ENCODE results near the gene NELFB. TPM values are rescaled to one million over a fixed set of nuclear protein-coding genes. Genes with fewer than 3 reads are reported as not detected.
A peak's percentile ranks its signal among the peaks of the same experiment; 100 is the strongest.

The NELFB gene
- total and polyA plus RNA-seq, 5 donors: 33.8 to 38.6 (median 35.6) TPM

DNA sequence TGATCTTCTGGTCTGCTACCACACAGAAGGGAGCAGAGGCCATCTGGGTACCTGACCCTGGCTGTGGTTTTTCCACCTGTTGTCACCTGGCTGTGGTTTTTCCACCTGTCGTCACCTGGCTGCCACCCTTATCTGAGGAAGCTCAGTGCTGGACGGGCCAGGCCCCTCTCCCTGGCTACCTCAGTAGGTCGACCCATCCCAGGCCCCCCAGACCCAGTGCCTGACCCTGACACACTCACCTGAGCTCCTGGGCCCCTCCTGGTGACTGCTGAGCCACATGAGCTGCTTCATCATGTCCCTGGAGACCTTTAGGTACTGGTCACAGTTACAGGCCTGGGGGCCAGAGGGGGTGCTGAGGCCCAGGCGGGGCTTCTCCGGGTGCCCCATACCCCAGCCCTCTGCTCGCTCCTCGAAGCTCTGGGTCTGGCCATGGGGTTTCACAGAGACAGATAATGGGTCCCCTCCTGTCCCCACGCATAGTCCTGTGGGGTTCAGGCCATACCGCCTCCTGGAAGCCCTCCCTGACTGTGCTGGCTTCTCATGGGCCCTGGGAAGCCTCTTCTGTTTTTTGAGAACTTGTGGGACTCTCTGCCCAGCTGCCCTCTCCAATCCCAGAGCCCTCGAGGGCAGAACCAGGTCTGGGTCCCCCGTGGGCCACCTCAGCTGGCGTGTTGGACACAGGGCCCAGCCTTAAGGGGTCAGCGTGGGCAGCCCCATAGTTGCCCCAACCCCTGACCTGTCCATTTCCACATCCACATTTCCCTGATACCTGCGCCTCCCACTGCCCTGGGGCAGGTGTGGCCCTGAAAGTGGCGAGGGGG, 54.5 kb downstream of the NELFB start:
- DNase-seq (no peak), ATAC-seq (no peak)
- intact Hi-C loops (cut with DNase I): loop anchor here in 1 of 4 donors (10.0 kb wide), 1 partner anchor 95 kb away; no protein-coding TSS in a partner anchor
- Histone ChIP-seq H3K4me1 (ENCODE audit: control insufficient read depth, insufficient read depth, low read length) (no peaks in the 10 kb centered on the region), H3K4me3 (ENCODE audit: low read length) (no peak overlapping the region), H3K27ac (ENCODE audit: low read length) (no peak overlapping the region), H3K9me3 (ENCODE audit: control insufficient read depth, low read length) (no peaks in the 10 kb centered on the region), H3K27me3 (ENCODE audit: control insufficient read depth, insufficient read depth) (no peaks in the 10 kb centered on the region)
- WGBS: 85% methylated on average over 15 of the region's 15 CpGs

DNA sequence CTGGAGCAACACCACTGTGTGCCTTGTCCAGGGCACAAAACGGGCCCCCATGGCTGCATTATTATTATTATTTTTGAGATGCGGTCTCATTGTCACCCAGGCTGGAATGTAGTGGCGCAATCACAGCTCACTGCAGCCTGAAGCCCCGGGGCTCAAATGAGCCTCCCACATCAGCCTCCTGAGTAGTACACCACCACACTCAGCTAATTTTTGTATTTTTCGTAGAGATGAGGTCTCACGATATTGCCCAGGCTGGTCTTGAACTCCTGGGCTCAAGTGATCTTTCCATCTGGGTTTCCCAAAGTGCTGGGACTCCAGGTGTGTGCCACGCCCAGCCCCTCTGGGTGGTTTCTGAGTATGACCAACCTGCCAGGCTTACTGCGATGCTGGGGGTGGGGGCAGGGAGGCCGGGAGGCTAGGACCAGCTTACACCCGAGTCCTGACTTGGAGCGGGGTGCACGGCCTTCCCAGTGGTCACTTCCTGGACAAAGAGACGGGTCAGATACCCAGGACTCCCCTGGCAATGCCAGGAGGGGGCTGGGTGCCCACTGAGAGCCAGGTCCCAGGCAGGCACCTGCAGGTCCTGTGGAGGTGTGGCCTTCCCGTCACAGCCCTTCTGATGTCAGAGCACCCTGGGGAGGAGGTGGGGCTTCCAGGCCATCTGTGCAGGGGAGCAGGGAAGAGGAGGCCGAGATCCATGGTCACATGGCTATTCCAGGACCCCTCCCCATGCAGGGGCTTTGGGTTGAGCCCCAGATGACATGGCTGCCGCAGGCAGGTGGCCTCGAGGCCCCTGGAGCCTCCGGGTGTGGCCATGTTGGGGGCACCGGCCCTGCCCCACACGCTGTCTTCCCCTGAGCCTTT, 55.3 kb downstream of the NELFB start:
- Histone ChIP-seq H3K27me3 (ENCODE audit: control insufficient read depth, insufficient read depth) (no peaks in the 10 kb centered on the region), H3K27ac (ENCODE audit: low read length) (no peak overlapping the region), H3K4me1 (ENCODE audit: control insufficient read depth, insufficient read depth, low read length) (no peaks in the 10 kb centered on the region), H3K9me3 (ENCODE audit: control insufficient read depth, low read length) (no peaks in the 10 kb centered on the region), H3K4me3 (ENCODE audit: low read length) (no peak overlapping the region)
- ATAC-seq (no peak), DNase-seq (peak in 1 of 3 donors; percentile 66)
- 81% methylated on average over 20 of the region's 20 CpGs for WGBS
- intact Hi-C loops (cut with DNase I): no loop called here

DNA sequence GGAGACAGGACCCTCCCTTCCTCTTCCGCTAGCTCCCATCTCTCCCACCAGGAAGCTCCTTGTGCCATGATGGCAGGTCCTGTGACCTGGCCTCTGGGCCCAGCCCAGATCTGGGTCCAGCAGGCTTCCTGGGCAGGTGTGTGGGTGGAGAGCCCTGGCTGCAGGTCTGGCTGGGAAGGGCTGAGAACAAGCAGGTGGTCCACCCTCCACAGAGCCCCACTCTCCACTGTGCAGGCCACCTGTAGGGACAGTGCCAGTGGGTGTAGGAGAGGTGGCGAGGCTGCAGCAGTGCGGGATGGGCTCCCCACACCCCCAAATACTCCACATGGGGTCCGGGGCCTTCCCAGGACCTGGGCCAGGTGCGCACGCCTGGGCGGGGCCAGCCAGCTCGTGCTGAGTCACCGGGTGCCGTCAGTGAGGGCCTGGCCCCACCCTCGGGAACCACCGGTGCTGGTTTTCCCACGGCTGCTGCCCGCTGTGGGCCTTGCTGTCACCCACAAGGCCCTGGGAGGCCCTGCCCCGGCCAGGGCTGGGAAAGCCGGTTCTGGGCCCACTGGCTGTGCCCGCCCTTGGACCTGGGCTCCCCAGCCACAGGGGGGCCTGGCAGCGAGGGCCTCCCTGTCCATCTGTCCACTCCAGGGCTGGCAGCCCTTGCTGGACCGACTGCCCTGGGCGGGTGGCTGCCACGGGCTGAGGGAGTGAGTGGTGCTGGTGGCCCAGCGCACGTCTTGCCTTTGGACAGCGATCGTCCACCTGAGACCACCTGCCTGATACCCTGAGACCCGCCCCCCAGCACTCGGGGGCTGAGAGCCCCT, 56.3 kb downstream of the NELFB start:
- peak in 2 of 3 donors; percentile 32 to 62 for DNase-seq
- WGBS: 82% methylated on average over 27 of the region's 27 CpGs
- no peak overlapping the region for H3K27ac ChIP-seq (ENCODE audit: low read length)

DNA sequence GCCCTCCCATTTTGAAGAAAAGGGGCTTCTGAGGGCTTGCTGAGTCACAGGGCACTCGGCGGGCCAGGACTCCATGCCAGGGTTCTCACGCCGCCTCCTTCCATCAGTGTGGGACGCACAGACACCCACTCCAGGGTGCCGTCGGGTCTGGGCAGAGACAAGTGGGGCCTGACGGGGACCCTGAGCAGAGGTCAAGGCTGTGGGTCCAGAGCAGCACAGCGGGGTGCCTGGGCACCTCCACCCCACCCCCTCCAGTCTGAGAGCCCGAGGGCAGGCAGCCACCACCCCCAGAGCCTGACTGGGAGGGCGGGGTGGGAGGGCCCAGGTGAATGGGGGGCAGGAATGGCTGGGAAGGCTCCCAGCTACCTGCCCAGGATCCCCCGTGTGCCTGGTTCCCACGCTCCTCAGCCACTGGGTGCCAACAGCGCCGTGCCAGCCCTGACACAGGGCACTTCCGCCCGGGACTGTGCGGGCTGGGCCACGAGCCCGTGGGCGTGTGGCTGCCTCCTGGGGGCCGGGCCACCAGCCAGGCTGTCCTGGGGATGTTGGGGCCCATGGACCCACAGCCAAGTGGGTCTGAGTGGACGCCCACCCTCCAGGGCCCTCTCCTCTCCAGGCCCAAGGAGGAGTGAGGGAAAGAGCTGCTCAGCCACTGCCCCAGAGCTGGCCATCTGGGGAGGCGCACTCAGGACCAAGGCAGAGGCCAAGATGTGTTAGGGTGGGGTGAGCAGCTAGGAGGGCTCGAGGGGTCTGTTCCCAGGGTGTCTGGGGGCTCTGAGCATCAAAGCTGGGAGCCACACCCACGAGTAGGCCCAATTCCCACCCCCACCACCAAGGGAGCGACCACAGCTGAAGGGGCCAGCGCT, 57.1 kb downstream of the NELFB start:
- intact Hi-C loops (cut with DNase I): no loop called here
- 84% methylated on average over 28 of the region's 28 CpGs for WGBS
- peak in 1 of 3 donors; percentile 30 for DNase-seq
- Histone ChIP-seq H3K27ac (ENCODE audit: low read length) (no peak overlapping the region), H3K27me3 (ENCODE audit: control insufficient read depth, insufficient read depth) (no peaks in the 10 kb centered on the region), H3K4me3 (ENCODE audit: low read length) (no peak overlapping the region), H3K4me1 (ENCODE audit: control insufficient read depth, insufficient read depth, low read length) (no peaks in the 10 kb centered on the region), H3K9me3 (ENCODE audit: control insufficient read depth, low read length) (no peaks in the 10 kb centered on the region)
- no peak for ATAC-seq

More for the DNA sequence above, 56.3 kb downstream of the NELFB start:
- Histone ChIP-seq H3K4me3 (ENCODE audit: low read length) (no peak overlapping the region), H3K4me1 (ENCODE audit: control insufficient read depth, insufficient read depth, low read length) (no peaks in the 10 kb centered on the region), H3K27me3 (ENCODE audit: control insufficient read depth, insufficient read depth) (no peaks in the 10 kb centered on the region), H3K9me3 (ENCODE audit: control insufficient read depth, low read length) (no peaks in the 10 kb centered on the region)
- intact Hi-C loops (cut with DNase I): no loop called here
- ATAC-seq: no peak

DNA sequence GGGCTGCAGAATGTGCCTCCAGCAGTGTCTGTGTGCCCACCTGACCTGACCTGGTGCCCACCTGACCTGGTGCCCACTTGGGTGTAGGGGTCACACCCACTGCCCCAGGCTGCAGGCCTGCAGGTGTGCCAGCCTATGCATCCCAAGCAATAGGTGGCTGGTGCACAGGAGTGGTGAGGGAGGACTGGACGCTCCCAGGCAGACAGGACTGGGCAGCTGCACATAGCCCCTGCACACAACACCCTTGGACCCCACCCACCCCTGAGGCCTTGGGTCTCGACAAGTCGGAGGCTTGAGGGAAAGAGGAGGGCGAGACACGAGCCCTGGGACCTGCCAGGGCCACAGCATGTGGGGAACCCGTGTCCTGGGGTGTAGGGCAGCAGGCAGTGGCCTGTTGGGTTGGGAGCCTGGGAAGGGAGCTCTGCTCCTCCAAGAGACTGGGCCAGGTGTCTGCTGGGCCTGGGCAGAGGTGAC, 57.8 kb downstream of the NELFB start:
- ATAC-seq: no peak
- intact Hi-C loops (cut with DNase I): no loop called here
- Histone ChIP-seq H3K4me3 (ENCODE audit: low read length) (no peak overlapping the region), H3K4me1 (ENCODE audit: control insufficient read depth, insufficient read depth, low read length) (no peaks in the 10 kb centered on the region), H3K9me3 (ENCODE audit: control insufficient read depth, low read length) (no peaks in the 10 kb centered on the region), H3K27me3 (ENCODE audit: control insufficient read depth, insufficient read depth) (no peaks in the 10 kb centered on the region), H3K27ac (ENCODE audit: low read length) (no peak overlapping the region)
- peak in 2 of 3 donors; percentile 41 to 57 for DNase-seq
- WGBS: 90% methylated on average over 6 of the region's 6 CpGs

DNA sequence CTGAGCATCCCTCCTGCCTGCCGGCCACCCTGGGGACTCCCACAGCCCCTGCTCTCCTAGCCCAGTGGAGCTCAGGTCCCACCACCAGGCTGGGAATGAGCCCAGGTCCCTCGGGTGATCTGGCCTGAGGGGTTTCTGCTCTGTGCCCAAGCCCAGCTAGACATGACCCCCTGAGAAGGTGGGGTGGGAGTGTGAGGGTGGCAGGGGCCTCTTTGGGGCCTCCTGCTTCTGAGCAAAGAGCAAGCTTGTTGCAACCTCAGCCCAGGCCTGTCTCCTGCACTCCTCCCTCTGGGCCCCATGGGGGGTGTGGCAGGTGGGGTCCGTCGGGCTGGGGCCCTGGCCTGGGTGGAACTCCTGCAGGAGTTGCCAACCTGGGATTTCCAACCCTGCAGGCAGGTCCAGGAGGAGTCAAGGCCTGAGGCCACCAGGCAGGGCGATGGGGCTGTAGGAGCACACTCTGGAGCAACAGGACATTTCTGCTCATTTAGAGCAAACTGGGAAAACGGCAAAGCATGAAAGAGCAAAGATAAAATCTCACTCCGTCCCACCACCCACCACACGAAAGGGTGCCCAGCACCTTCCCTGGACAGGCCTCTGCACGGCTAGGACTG, 58.3 kb downstream of the NELFB start:
- Histone ChIP-seq H3K27ac (ENCODE audit: low read length) (no peak overlapping the region), H3K4me3 (ENCODE audit: low read length) (no peak overlapping the region), H3K4me1 (ENCODE audit: control insufficient read depth, insufficient read depth, low read length) (no peaks in the 10 kb centered on the region), H3K27me3 (ENCODE audit: control insufficient read depth, insufficient read depth) (no peaks in the 10 kb centered on the region), H3K9me3 (ENCODE audit: control insufficient read depth, low read length) (no peaks in the 10 kb centered on the region)
- DNase-seq (no peak), ATAC-seq (no peak)
- 79% methylated on average over 9 of the region's 9 CpGs for WGBS
- intact Hi-C loops (cut with DNase I): no loop called here

DNA sequence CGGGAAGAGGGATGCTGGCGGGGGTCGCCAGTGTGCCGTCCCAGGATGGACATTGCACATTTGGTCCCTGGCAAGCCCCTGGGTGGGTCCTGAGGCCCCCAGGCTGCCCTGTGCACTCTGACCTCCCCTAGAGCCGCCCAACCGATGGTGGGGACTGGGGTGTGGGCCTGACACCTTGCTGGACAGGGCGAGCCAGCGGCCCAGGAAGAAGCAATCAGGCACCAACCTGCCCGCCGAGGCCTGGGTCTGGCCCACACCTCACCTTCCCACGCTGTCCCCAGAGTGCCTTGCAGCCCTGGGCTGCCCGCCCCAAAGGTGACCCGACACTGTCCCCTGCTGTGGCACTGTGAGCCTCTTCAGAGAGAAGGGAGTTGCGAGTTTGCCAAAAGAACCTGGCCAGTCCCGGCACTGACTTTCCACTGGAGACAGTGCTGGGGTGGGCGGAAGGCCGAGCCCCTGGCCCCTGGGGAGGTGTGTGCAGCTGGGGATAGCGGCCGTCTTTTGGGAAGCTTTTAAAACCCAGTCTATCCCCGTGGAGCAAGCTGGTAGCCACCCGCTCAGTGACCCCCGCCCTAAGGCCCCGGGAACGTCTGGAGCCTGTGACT, 58.9 kb downstream of the NELFB start:
- Histone ChIP-seq H3K9me3 (ENCODE audit: control insufficient read depth, low read length) (no peaks in the 10 kb centered on the region), H3K27ac (ENCODE audit: low read length) (no peak overlapping the region), H3K4me1 (ENCODE audit: control insufficient read depth, insufficient read depth, low read length) (no peaks in the 10 kb centered on the region), H3K27me3 (ENCODE audit: control insufficient read depth, insufficient read depth) (no peaks in the 10 kb centered on the region), H3K4me3 (ENCODE audit: low read length) (no peak overlapping the region)
- DNase-seq: peak in 1 of 3 donors; percentile 47
- ATAC-seq: no peak
- intact Hi-C loops (cut with DNase I): no loop called here
- 76% methylated on average over 24 of the region's 24 CpGs for WGBS

DNA sequence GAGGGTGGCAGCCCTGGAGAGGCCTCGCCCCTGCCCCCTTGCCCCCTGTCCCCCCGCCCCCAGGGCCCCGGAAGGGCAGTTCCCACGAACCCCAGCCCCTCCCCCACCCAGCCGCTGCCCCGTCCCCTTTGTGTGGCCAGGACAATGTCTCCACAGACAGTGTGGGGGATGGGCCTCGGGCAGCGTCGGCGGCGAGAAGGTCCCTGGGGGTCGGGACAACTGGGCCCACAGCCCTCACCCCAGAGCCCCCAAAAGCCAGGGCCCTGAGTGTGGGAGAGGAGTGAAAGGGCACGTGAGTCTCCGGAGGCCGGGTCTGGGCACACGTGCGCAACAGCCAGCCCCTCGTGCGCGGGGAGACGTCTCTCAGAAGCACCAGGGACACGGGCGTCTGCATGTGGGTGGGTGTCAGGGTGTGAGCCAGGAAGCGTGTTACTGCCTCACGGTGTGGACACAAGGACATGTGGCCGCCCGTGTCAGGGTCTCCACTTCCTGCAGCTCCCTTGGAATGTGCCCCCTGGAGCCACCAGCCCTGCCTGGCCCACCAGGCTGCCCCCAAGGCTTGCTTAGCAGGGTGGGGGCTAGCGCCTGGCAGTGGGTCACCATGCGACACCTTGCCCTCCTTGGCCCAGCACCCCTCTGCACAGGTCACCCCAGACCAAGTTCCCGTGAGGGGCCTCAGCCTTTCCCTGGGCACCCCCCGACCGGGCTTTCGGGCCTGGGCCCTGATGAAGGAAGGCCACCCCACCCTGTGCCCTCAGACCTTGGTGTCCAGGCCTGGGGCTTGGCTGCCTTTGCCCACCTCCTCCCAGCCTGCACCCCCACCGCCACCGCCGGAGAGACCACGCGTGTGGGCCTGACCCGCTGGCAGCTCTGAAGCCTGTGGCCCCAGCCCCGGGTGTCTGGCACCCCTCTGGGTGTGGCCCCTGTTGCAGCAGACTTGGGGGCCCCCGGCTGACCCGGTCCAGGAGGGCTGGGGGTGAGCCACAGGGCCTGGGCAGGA, 59.7 kb downstream of the NELFB start:
- H3K27ac ChIP-seq (ENCODE audit: low read length): no peak overlapping the region
- H3K4me3 ChIP-seq (ENCODE audit: low read length): no peak overlapping the region
- no peaks in the 10 kb centered on the region for H3K9me3 ChIP-seq (ENCODE audit: control insufficient read depth, low read length)
- DNase-seq: peak in 2 of 3 donors; percentile 61 to 75
- 64% methylated on average over 42 of the region's 42 CpGs for WGBS
- ATAC-seq: no peak
- no peaks in the 10 kb centered on the region for H3K4me1 ChIP-seq (ENCODE audit: control insufficient read depth, insufficient read depth, low read length)
- intact Hi-C loops (cut with DNase I): no loop called here
- no peaks in the 10 kb centered on the region for H3K27me3 ChIP-seq (ENCODE audit: control insufficient read depth, insufficient read depth)
